Fibroblast of skin of left quadriceps (primary cell): ENCODE measurements around the gene GM2A.
A peak's percentile ranks its signal among the peaks of the same experiment; 100 is the strongest.

Experiments used
- DNase-seq, 2 experiments: peaks; one replicate each; pipeline ENCODE4 v3.0.0-alpha.2; 2013; ENCODE audit warnings: low read depth in 2 of 2

GM2A gene

GRCh38 chr5:151252762-151253604 is at the start of gene GM2A:
Gene GM2A (plus strand): TSS chr5:151253185. CDS start chr5:151253217, 32 bp downstream.
- peak; percentile 98 for DNase-seq

GRCh38 chr5:151204051-151204450 is 48.9 kb upstream of the GM2A start:
- DNase-seq, result no peak

GRCh38 chr5:151205411-151205810 is 47.6 kb upstream of the GM2A start:
- no peak for DNase-seq

GRCh38 chr5:151208481-151208914 is 44.5 kb upstream of the GM2A start:
- DNase-seq, result no peak

- no peak for DNase-seq
Measured at GRCh38 chr5:151212406-151212798, 40.6 kb upstream of the GM2A start.

- DNase-seq, result peak in 1 of 2 experiments; percentile 15
Measured at GRCh38 chr5:151213803-151214613, 39.0 kb upstream of the GM2A start.

- DNase-seq, result no peak
Measured at GRCh38 chr5:151214614-151215545, 38.1 kb upstream of the GM2A start.

- DNase-seq, result no peak
Measured at GRCh38 chr5:151215546-151215880, 37.5 kb upstream of the GM2A start.

GRCh38 chr5:151216781-151217180 is 36.2 kb upstream of the GM2A start:
- DNase-seq, result no peak

GRCh38 chr5:151218177-151218576 is 34.8 kb upstream of the GM2A start:
- no peak for DNase-seq

- no peak for DNase-seq
Measured at GRCh38 chr5:151219138-151219537, 33.8 kb upstream of the GM2A start.

- no peak for DNase-seq
Measured at GRCh38 chr5:151219789-151220188, 33.2 kb upstream of the GM2A start.

GRCh38 chr5:151221574-151221973 is 31.4 kb upstream of the GM2A start:
- no peak for DNase-seq

GRCh38 chr5:151222054-151222789 is 30.8 kb upstream of the GM2A start:
- DNase-seq, result no peak

- DNase-seq, result no peak
Measured at GRCh38 chr5:151222790-151223446, 30.1 kb upstream of the GM2A start.

- peak in 1 of 2 experiments; percentile 26 for DNase-seq
Measured at GRCh38 chr5:151223447-151224264, 29.3 kb upstream of the GM2A start, which contains the start of gene CCDC69. Gene CCDC69 (minus strand): TSS chr5:151224092. CDS start chr5:151223970, 122 bp downstream.

GRCh38 chr5:151224372-151224771 is 28.6 kb upstream of the GM2A start:
- no peak for DNase-seq

- no peak for DNase-seq
Measured at GRCh38 chr5:151225071-151225470, 27.9 kb upstream of the GM2A start.

- no peak for DNase-seq
Measured at GRCh38 chr5:151225475-151225874, 27.5 kb upstream of the GM2A start.
